ENCODE data around the gene SOAT2. TPM values are rescaled to one million over a fixed set of nuclear protein-coding genes. Genes with fewer than 3 reads are reported as not detected.

SOAT2 gene
- total RNA-seq, 3 donors from 2014 or later: 0.16 to 0.33 TPM; not detected in 1

- H3K27ac ChIP-seq: peak overlapping the region; percentile 54 to 73
- TF ChIP-seq POLR2AphosphoS5 (IDR thresholded peaks at IDR 0.05) (no peak), POLR2A (IDR thresholded peaks at IDR 0.05) (no peak)
- TF ChIP-seq, protein P1, sequence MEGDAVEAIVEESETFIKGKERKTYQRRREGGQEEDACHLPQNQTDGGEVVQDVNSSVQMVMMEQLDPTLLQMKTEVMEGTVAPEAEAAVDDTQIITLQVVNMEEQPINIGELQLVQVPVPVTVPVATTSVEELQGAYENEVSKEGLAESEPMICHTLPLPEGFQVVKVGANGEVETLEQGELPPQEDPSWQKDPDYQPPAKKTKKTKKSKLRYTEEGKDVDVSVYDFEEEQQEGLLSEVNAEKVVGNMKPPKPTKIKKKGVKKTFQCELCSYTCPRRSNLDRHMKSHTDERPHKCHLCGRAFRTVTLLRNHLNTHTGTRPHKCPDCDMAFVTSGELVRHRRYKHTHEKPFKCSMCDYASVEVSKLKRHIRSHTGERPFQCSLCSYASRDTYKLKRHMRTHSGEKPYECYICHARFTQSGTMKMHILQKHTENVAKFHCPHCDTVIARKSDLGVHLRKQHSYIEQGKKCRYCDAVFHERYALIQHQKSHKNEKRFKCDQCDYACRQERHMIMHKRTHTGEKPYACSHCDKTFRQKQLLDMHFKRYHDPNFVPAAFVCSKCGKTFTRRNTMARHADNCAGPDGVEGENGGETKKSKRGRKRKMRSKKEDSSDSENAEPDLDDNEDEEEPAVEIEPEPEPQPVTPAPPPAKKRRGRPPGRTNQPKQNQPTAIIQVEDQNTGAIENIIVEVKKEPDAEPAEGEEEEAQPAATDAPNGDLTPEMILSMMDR (IDR thresholded peaks at IDR 0.05): no peak
- H3K4me1 ChIP-seq: peaks cover 0 to 7% of the 10 kb centered on the region in 2 donors
- H3K36me3 ChIP-seq: no peaks in the 10 kb centered on the region
- H3K9me3 ChIP-seq: no peaks in the 10 kb centered on the region
- DNase-seq (ENCODE audit: low spot score in 2 of 2): no peak
- H3K27me3 ChIP-seq: no peaks in the 10 kb centered on the region
- H3K4me3 ChIP-seq: peak overlapping the region in 1 of 3 donors; percentile 7
- intact Hi-C loops (cut with DNase I; ENCODE audit: low total_unique reads): no loop called here
Observed at GRCh38 chr12:53074283-53074998, 28.8 kb upstream of the SOAT2 start.

DNA sequence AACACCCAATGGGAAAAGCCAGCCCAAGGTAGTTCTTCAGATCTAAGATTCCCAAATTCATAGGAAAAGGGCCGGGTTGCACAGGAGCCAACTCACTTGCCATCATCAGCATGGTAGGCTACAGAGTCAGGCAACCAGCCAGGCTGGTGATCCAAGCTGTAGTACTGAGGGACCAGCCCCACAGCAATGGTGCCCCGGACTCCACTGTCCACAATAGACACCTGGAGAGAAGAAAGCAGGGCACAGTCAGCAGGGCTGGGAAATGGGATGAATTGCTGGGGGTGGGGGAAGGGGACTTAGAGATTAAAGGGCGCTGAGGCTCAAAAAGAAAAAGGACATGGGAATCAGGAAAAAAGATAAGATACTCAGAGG is 28.3 kb upstream of the SOAT2 start:
- no peak overlapping the region for H3K4me3 ChIP-seq
- peaks cover 0 to 7% of the 10 kb centered on the region in 2 donors for H3K4me1 ChIP-seq
- intact Hi-C loops (cut with DNase I; ENCODE audit: low total_unique reads): no loop called here
- H3K9me3 ChIP-seq: no peaks in the 10 kb centered on the region
- H3K27ac ChIP-seq: peak overlapping the region in 1 of 2 donors; percentile 73
- TF ChIP-seq, protein P1 (IDR thresholded peaks at IDR 0.05): no peak
- TF ChIP-seq POLR2AphosphoS5 (IDR thresholded peaks at IDR 0.05): no peak
- no peak for TF ChIP-seq POLR2A (IDR thresholded peaks at IDR 0.05)
- H3K36me3 ChIP-seq: no peaks in the 10 kb centered on the region
- H3K27me3 ChIP-seq: no peaks in the 10 kb centered on the region
- no peak for DNase-seq (ENCODE audit: low spot score in 2 of 2)

GRCh38 chr12:53076461-53076860 is 26.8 kb upstream of the SOAT2 start:
- Histone ChIP-seq H3K4me1 (peaks cover 0 to 7% of the 10 kb centered on the region in 2 donors), H3K27me3 (no peaks in the 10 kb centered on the region), H3K9me3 (no peaks in the 10 kb centered on the region), H3K36me3 (no peaks in the 10 kb centered on the region), H3K27ac (peak overlapping the region; percentile 8 to 51), H3K4me3 (no peak overlapping the region)
- TF ChIP-seq POLR2AphosphoS5 (IDR thresholded peaks at IDR 0.05) (no peak), POLR2A (IDR thresholded peaks at IDR 0.05) (no peak)
- TF ChIP-seq, protein P1 (IDR thresholded peaks at IDR 0.05): no peak
- no peak for DNase-seq (ENCODE audit: low spot score in 2 of 2)
- intact Hi-C loops (cut with DNase I; ENCODE audit: low total_unique reads): no loop called here

DNA sequence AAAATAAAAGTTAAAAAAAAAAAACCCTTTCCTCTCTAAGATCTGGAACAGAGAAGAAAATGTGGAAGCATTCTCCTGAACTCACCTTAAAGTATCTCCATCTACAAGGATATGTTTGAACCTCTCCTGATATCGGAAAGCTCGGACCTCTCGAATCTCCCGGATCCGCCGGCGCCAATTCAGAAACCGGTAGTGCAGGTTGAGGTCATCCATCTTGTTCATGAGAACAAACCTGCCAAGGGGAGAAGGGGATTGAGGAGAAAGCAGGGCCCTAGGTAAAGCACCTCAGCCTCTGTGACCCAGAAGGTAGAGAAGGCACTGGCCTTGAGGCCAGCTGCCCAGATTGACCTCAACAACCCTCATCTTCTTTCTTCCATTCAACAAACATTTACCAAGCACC is 26.3 kb upstream of the SOAT2 start:
- H3K4me1 ChIP-seq: peaks cover 0 to 7% of the 10 kb centered on the region in 2 donors
- TF ChIP-seq POLR2AphosphoS5 (IDR thresholded peaks at IDR 0.05) (no peak), POLR2A (IDR thresholded peaks at IDR 0.05) (no peak)
- TF ChIP-seq, protein P1 (IDR thresholded peaks at IDR 0.05): no peak

GRCh38 chr12:53078425-53079225 is 24.7 kb upstream of the SOAT2 start:
- Histone ChIP-seq H3K36me3 (no peaks in the 10 kb centered on the region), H3K4me3 (peak overlapping the region; percentile 51 to 66 (median 63)), H3K27me3 (no peaks in the 10 kb centered on the region), H3K9me3 (no peaks in the 10 kb centered on the region), H3K4me1 (peaks cover 0 to 7% of the 10 kb centered on the region in 2 donors), H3K27ac (peak overlapping the region; percentile 93 to 94)
- intact Hi-C loops (cut with DNase I; ENCODE audit: low total_unique reads): no loop called here
- TF ChIP-seq, protein P1 (IDR thresholded peaks at IDR 0.05): no peak
- TF ChIP-seq POLR2AphosphoS5 (IDR thresholded peaks at IDR 0.05): no peak
- TF ChIP-seq POLR2A (IDR thresholded peaks at IDR 0.05): no peak
- DNase-seq (ENCODE audit: low spot score in 2 of 2): no peak

More for the DNA sequence above, 26.3 kb upstream of the SOAT2 start:
- H3K36me3 ChIP-seq: no peaks in the 10 kb centered on the region
- no peaks in the 10 kb centered on the region for H3K27me3 ChIP-seq
- intact Hi-C loops (cut with DNase I; ENCODE audit: low total_unique reads): no loop called here
- H3K4me3 ChIP-seq: no peak overlapping the region
- H3K27ac ChIP-seq: no peak overlapping the region
- DNase-seq (ENCODE audit: low spot score in 2 of 2): no peak
- no peaks in the 10 kb centered on the region for H3K9me3 ChIP-seq
